Neuron (in vitro differentiated cells): ENCODE data around the gene AK5.

ENCODE experiments used
- H2AFZ ChIP-seq: one replicate; pipeline ENCODE4 v1.6.1; 2013; ENCODE audit warnings: low read depth, mild to moderate bottlenecking, inconsistent platforms, low read length, moderate library complexity
- H3K27me3 ChIP-seq: one replicate; pipeline ENCODE4 v1.6.1; 2013; ENCODE audit warnings: low read length; ENCODE audit not compliant: insufficient read depth
- H3K36me3 ChIP-seq: one replicate; pipeline ENCODE4 v1.6.1; 2013; ENCODE audit warnings: low read length; ENCODE audit not compliant: insufficient read depth
- H3K4me1 ChIP-seq: one replicate; pipeline ENCODE4 v1.6.1; 2013; ENCODE audit warnings: low read length; ENCODE audit not compliant: insufficient read depth
- H3K4me3 ChIP-seq: 2 replicates; pipeline ENCODE4 v1.5.1; 2013; ENCODE audit warnings: mild to moderate bottlenecking, low read length, moderate library complexity
- H3K9me3 ChIP-seq: one replicate; pipeline ENCODE4 v1.6.1; 2013; ENCODE audit warnings: low read length

Gene AK5

GRCh38 chr1:77461691-77462090 is 179.9 kb downstream of the AK5 start:
- Histone ChIP-seq H3K4me3 (no peak overlapping the region), H3K9me3 (no peaks in the 10 kb centered on the region), H3K36me3 (no peaks in the 10 kb centered on the region), H2AFZ (no peak overlapping the region), H3K4me1 (no peaks in the 10 kb centered on the region), H3K27me3 (no peaks in the 10 kb centered on the region)

DNA sequence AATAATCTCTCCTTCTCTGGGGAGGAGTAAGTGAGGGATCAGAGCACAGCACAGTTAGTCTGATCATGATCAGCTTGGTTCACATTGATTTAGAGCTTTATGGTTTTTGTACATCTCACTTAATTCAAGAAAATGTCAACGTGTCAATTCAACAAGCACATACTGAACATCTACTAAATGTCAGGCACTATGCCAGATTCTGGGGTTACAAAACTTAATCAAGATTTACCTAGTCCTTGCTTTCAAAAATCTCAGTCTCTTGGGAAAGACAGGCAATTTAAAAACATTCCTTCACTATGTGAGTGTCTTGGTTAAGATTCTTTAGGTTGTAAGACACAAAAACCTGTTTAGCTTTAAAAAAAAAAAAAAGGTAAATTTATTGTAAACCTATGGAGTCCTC is 181.4 kb downstream of the AK5 start:
- Histone ChIP-seq H3K27me3 (no peaks in the 10 kb centered on the region), H3K36me3 (no peaks in the 10 kb centered on the region), H3K9me3 (no peaks in the 10 kb centered on the region), H2AFZ (no peak overlapping the region), H3K4me1 (no peaks in the 10 kb centered on the region), H3K4me3 (no peak overlapping the region)

DNA sequence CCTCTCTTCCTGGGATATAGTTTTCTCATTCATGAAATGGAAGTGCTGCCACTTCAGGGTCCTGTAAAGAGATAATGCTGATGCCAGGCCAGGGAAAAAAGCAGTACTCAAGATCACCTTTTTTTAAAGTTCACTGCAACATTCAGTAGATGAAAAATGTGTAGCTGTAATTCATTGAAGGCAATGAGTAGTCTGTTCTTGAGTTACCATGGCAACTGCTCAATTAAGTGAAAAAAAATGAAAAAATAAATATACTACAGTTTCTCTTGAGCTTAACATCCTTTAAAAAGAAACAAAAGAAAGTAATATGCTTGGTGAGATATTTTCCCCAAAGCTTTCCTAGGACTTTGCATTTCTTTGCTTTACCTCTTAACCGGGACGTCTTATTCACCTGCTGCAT is 183.3 kb downstream of the AK5 start:
- Histone ChIP-seq H3K36me3 (no peaks in the 10 kb centered on the region), H3K27me3 (no peaks in the 10 kb centered on the region), H3K4me1 (no peaks in the 10 kb centered on the region), H3K9me3 (no peaks in the 10 kb centered on the region), H2AFZ (no peak overlapping the region), H3K4me3 (no peak overlapping the region)

DNA sequence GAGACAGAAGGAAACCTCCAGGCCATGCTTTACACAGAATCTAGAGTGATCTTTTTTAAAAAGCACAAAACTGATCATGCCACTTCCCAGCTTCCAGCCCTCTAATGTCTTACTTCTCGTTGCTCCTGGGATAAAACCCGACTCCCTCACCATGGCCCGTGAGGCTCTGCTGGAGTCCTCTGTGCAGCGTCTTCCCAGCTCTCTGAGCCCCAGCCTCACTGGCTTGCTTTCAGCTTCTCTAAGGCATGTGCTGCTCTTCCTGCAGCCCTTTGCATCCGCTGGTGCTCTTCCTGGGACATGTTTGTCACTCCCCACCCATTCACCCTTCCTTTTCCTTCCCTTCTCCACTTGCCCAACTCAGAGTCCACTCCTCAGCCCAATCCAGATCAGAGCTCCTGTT is 184.1 kb downstream of the AK5 start:
- Histone ChIP-seq H3K9me3 (no peaks in the 10 kb centered on the region), H3K36me3 (no peaks in the 10 kb centered on the region), H2AFZ (no peak overlapping the region), H3K4me3 (no peak overlapping the region), H3K4me1 (no peaks in the 10 kb centered on the region), H3K27me3 (no peaks in the 10 kb centered on the region)

GRCh38 chr1:77467021-77467595 is 185.3 kb downstream of the AK5 start:
- H3K9me3 ChIP-seq = no peaks in the 10 kb centered on the region
- no peaks in the 10 kb centered on the region for H3K36me3 ChIP-seq
- H3K4me1 ChIP-seq = no peaks in the 10 kb centered on the region
- H3K27me3 ChIP-seq = no peaks in the 10 kb centered on the region
- no peak overlapping the region for H3K4me3 ChIP-seq
- no peak overlapping the region for H2AFZ ChIP-seq

- Histone ChIP-seq H3K36me3 (no peaks in the 10 kb centered on the region), H3K27me3 (no peaks in the 10 kb centered on the region), H3K9me3 (no peaks in the 10 kb centered on the region), H2AFZ (no peak overlapping the region), H3K4me3 (no peak overlapping the region), H3K4me1 (no peaks in the 10 kb centered on the region)
These were observed 185.9 kb downstream of the AK5 start for GRCh38 chr1:77467741-77468140.

- H3K27me3 ChIP-seq = no peaks in the 10 kb centered on the region
- no peaks in the 10 kb centered on the region for H3K9me3 ChIP-seq
These were observed 186.6 kb downstream of the AK5 start for GRCh38 chr1:77468257-77468948.

GRCh38 chr1:77468949-77469710 is 187.3 kb downstream of the AK5 start:
- Histone ChIP-seq H2AFZ (no peak overlapping the region), H3K36me3 (no peaks in the 10 kb centered on the region), H3K27me3 (no peaks in the 10 kb centered on the region), H3K4me3 (no peak overlapping the region), H3K4me1 (no peaks in the 10 kb centered on the region), H3K9me3 (no peaks in the 10 kb centered on the region)

More at GRCh38 chr1:77468257-77468948, 186.6 kb downstream of the AK5 start:
- H3K36me3 ChIP-seq = no peaks in the 10 kb centered on the region
- H3K4me1 ChIP-seq = no peaks in the 10 kb centered on the region
- H2AFZ ChIP-seq = no peak overlapping the region
- H3K4me3 ChIP-seq = no peak overlapping the region

DNA sequence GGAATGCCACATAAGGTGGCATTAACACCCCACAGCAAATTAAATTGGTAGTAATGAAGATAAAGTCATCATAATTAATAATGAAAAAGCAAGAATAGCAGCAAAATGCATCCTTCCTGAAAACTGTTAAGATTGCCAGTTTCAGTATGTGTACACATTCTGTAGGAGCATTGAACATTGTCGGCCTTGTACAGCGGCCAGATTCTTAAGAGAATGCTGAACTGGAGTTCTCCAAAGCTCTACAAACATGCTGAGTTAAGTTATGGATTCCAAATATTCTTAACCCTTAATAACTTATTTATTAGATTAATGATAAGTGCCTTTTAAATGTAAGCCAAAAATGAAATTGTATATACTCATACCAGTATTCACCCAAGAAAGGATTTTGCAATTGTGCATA is 189.9 kb downstream of the AK5 start:
- H2AFZ ChIP-seq = no peak overlapping the region
- H3K4me3 ChIP-seq = no peak overlapping the region
- H3K9me3 ChIP-seq = no peaks in the 10 kb centered on the region
- no peaks in the 10 kb centered on the region for H3K27me3 ChIP-seq
- peaks cover 2% of the 10 kb centered on the region for H3K4me1 ChIP-seq
- H3K36me3 ChIP-seq = no peaks in the 10 kb centered on the region

DNA sequence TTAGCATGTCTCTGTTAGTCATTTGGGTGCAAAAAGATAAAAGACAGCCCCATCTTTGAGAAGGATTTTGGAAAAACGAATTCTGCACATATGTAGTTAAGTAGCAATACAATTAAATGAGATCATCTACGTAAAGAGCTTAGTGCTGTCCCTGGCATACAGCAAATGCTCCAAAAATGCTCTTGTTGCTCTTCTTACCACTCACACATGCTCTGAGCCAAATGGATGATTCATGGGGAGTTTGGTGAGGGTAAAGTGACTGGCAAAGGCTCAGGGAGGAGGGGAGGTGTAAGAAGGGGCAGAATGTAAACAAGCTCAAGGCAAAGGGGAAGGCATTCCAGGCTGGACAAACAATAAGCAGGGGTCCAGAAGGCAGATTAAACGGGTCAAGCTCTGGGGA is 191.9 kb downstream of the AK5 start:
- no peaks in the 10 kb centered on the region for H3K9me3 ChIP-seq
- no peaks in the 10 kb centered on the region for H3K27me3 ChIP-seq
- H3K36me3 ChIP-seq = no peaks in the 10 kb centered on the region
- H3K4me3 ChIP-seq = no peak overlapping the region
- peaks cover 2% of the 10 kb centered on the region for H3K4me1 ChIP-seq
- H2AFZ ChIP-seq = no peak overlapping the region

- no peak overlapping the region for H3K4me3 ChIP-seq
- no peaks in the 10 kb centered on the region for H3K9me3 ChIP-seq
- peaks cover 2% of the 10 kb centered on the region for H3K4me1 ChIP-seq
- no peaks in the 10 kb centered on the region for H3K27me3 ChIP-seq
- H3K36me3 ChIP-seq = no peaks in the 10 kb centered on the region
- H2AFZ ChIP-seq = no peak overlapping the region
These were observed 193.8 kb downstream of the AK5 start for GRCh38 chr1:77475641-77476040.

- Histone ChIP-seq H2AFZ (no peak overlapping the region), H3K36me3 (no peaks in the 10 kb centered on the region), H3K9me3 (no peaks in the 10 kb centered on the region), H3K4me1 (peaks cover 2% of the 10 kb centered on the region), H3K4me3 (no peak overlapping the region), H3K27me3 (no peaks in the 10 kb centered on the region)
These were observed 194.7 kb downstream of the AK5 start for GRCh38 chr1:77476475-77476874.

GRCh38 chr1:77484334-77484733 is 202.5 kb downstream of the AK5 start:
- Histone ChIP-seq H3K36me3 (no peaks in the 10 kb centered on the region), H3K27me3 (no peaks in the 10 kb centered on the region), H2AFZ (no peak overlapping the region), H3K4me1 (peaks cover 10% of the 10 kb centered on the region), H3K4me3 (no peak overlapping the region), H3K9me3 (no peaks in the 10 kb centered on the region)
